ENCODE results near the gene TECR. TPM values are rescaled to one million over a fixed set of nuclear protein-coding genes. Genes with fewer than 3 reads are reported as not detected.
"Not testable (repeated sequence)": the region's sequence is repeated elsewhere in the genome, so short reads cannot be mapped to it uniquely, and the experiment has no call there.

TECR gene
- total RNA-seq = 100 to 1,000 TPM in 1 of 2 donors, 10 to 100 TPM in 1; 85.7 to 108 TPM
- long read RNA-seq, transcript TECR-207 (12 exons, 1,188 nt) = minor isoform, 5 of 23 reads
- long read RNA-seq, transcript TECR-201 (13 exons, 1,171 nt) = major isoform, 11 of 23 reads
- long read RNA-seq, partial matches to known transcripts = 0 of 23 reads
- long read RNA-seq, other reads (novel, unspliced or antisense) = 5 of 23 reads

- ATAC-seq (peak; percentile 98 to 99), DNase-seq (peak; percentile 100)
- intact Hi-C loops (cut with DNase I) = no loop called here
These were observed at the start of gene TECR for GRCh38 chr19:14529254-14530004. Gene TECR, plus strand, starts transcription at chr19:14529594. Its CDS starts 103 bp downstream, at chr19:14529697.

GRCh38 chr19:14479975-14480699, 49.3 kb upstream of the TECR start:
- DNase-seq = no peak
- peak in 1 of 2 donors; percentile 15 for ATAC-seq
- intact Hi-C loops (cut with DNase I) = no loop called here

GRCh38 chr19:14480700-14481079, 48.7 kb upstream of the TECR start:
- intact Hi-C loops (cut with DNase I) = no loop called here
- no peak for ATAC-seq
- DNase-seq = no peak

- intact Hi-C loops (cut with DNase I) = no loop called here
- no peak for DNase-seq
- no peak for ATAC-seq
These were observed 47.0 kb upstream of the TECR start for GRCh38 chr19:14482172-14482941.

- no peak for DNase-seq
- intact Hi-C loops (cut with DNase I) = no loop called here
- ATAC-seq = no peak
These were observed 41.8 kb upstream of the TECR start for GRCh38 chr19:14487370-14488125.

GRCh38 chr19:14492756-14493337, 36.5 kb upstream of the TECR start:
- ATAC-seq (no peak), DNase-seq (no peak)
- intact Hi-C loops (cut with DNase I) = no loop called here

GRCh38 chr19:14494411-14494810, 35.0 kb upstream of the TECR start:
- DNase-seq (no peak), ATAC-seq (no peak)
- intact Hi-C loops (cut with DNase I) = no loop called here

- no peak for ATAC-seq
- intact Hi-C loops (cut with DNase I) = no loop called here
- no peak for DNase-seq
These were observed 34.3 kb upstream of the TECR start for GRCh38 chr19:14494910-14495671.

GRCh38 chr19:14495672-14496028, 33.7 kb upstream of the TECR start:
- DNase-seq (peak; percentile 44), ATAC-seq (peak in 1 of 2 donors; percentile 0)
- intact Hi-C loops (cut with DNase I) = no loop called here

- DNase-seq (peak; percentile 97), ATAC-seq (peak; percentile 96)
- intact Hi-C loops (cut with DNase I) = no loop called here
These were observed 33.2 kb upstream of the TECR start, which contains the start of gene GIPC1 for GRCh38 chr19:14496029-14496833. Gene GIPC1, minus strand, starts transcription at chr19:14496127. Its CDS starts 13,151 bp downstream, at chr19:14482976.

- intact Hi-C loops (cut with DNase I) = no loop called here
- no peak for DNase-seq
These were observed 32.6 kb upstream of the TECR start for GRCh38 chr19:14496834-14497227.

GRCh38 chr19:14497228-14497921, 32.0 kb upstream of the TECR start:
- ATAC-seq (peak; percentile 12 to 27), DNase-seq (peak; percentile 54)
- intact Hi-C loops (cut with DNase I) = no loop called here

More at GRCh38 chr19:14496834-14497227, 32.6 kb upstream of the TECR start:
- ATAC-seq = peak in 1 of 2 donors; percentile 1

GRCh38 chr19:14502334-14503092, 26.9 kb upstream of the TECR start:
- no peak for DNase-seq
- ATAC-seq = no peak
- intact Hi-C loops (cut with DNase I) = no loop called here

GRCh38 chr19:14503285-14503684, 26.1 kb upstream of the TECR start:
- intact Hi-C loops (cut with DNase I) = no loop called here
- DNase-seq (no peak), ATAC-seq (no peak)

GRCh38 chr19:14504575-14504974, 24.8 kb upstream of the TECR start:
- intact Hi-C loops (cut with DNase I); ATAC-seq; DNase-seq: not testable (repeated sequence)
